Muscle layer of colon (tissue), 2 donors: ENCODE data around the gene CAV2.
A peak's percentile ranks its signal among the peaks of the same experiment; 100 is the strongest.

Experiments used
- H3K27ac ChIP-seq: one replicate; pipeline ENCODE4 v1.7.0; 2013; ENCODE audit warnings: low read depth, mild to moderate bottlenecking, low read length, moderate library complexity
- H3K27me3 ChIP-seq, 2 donors: one replicate each; pipeline ENCODE4 v1.7.0; 2013; ENCODE audit warnings: low read length in 2 of 2, mild to moderate bottlenecking in 2 of 2; ENCODE audit not compliant: insufficient read depth in 2 of 2, control insufficient read depth in 1 of 2
- H3K36me3 ChIP-seq: one replicate; pipeline ENCODE4 v1.7.0; 2013; ENCODE audit warnings: mild to moderate bottlenecking, low read length; ENCODE audit not compliant: insufficient read depth
- H3K4me1 ChIP-seq: one replicate; pipeline ENCODE4 v1.7.0; 2013; ENCODE audit warnings: mild to moderate bottlenecking, low read length; ENCODE audit not compliant: insufficient read depth
- H3K4me3 ChIP-seq, 2 donors: one replicate each; pipeline ENCODE4 v1.7.0; 2013; ENCODE audit warnings: low read length in 2 of 2, low read depth in 1 of 2, mild to moderate bottlenecking in 1 of 2, moderate library complexity in 1 of 2
- H3K9ac ChIP-seq: one replicate; pipeline ENCODE4 v1.7.0; 2013; ENCODE audit warnings: low read length
- H3K9me3 ChIP-seq: one replicate; pipeline ENCODE4 v1.7.0; 2013; ENCODE audit warnings: mild to moderate bottlenecking, low read length
- donor health status: abdominal sarcoma.
- donor health status: Adenocarcinoma of cecum.

CAV2 gene

GRCh38 chr7:116525298-116525912 is 25.9 kb downstream of the CAV2 start:
- H3K4me1 ChIP-seq, result peaks cover 15% of the 10 kb centered on the region
- H3K27me3 ChIP-seq, result no peaks in the 10 kb centered on the region
- peak overlapping the region; percentile 61 to 95 for H3K4me3 ChIP-seq
- peak overlapping the region; percentile 88 for H3K9ac ChIP-seq
- H3K9me3 ChIP-seq, result no peaks in the 10 kb centered on the region
- peak overlapping the region; percentile 90 for H3K27ac ChIP-seq
- H3K36me3 ChIP-seq, result peaks cover 9% of the 10 kb centered on the region

DNA sequence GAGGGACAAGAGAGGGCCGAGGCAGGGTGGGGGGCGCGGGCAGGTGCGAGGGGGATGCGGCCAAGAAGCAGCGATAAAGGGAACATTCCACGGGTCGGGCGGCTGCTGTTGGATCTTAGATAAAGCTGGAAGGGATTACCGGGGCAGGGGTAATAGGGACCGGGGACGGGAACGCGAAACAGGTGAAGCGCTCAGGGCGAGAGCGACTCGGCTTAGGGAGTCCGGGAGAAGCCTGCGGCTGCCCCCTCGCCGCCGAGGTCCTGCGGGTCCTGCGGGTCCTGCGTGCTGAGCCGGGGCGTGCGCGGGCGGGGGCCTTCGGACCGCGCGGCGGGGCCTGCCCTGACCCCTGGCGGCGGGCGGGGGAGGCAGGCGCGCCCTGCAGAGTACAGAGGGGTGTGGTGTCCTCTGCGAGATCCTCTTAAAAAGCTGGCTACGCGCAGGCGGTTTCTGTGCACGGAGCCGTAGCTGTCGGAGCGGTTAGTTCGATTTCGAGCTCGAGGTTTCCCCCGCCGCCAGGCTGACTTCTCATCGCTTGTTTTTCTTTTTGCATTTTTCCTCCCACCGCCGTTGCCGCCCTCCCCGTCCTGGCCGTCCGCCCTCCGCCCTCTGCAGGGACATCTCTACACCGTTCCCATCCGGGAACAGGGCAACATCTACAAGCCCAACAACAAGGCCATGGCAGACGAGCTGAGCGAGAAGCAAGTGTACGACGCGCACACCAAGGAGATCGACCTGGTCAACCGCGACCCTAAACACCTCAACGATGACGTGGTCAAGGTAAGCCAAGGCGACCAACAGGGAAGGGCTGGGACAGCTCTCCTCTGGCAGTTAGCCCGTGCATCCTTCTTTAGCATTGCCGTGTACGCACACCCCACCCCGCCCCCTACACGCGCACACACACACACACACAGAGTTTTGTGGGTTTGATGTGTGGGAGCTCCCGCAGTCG is 26.6 kb downstream of the CAV2 start:
- peaks cover 15% of the 10 kb centered on the region for H3K4me1 ChIP-seq
- no peaks in the 10 kb centered on the region for H3K9me3 ChIP-seq
- H3K27me3 ChIP-seq, result no peaks in the 10 kb centered on the region
- peaks cover 9% of the 10 kb centered on the region for H3K36me3 ChIP-seq
- peak overlapping the region; percentile 88 for H3K9ac ChIP-seq
- H3K27ac ChIP-seq, result peak overlapping the region; percentile 90
- peak overlapping the region; percentile 61 to 95 for H3K4me3 ChIP-seq

DNA sequence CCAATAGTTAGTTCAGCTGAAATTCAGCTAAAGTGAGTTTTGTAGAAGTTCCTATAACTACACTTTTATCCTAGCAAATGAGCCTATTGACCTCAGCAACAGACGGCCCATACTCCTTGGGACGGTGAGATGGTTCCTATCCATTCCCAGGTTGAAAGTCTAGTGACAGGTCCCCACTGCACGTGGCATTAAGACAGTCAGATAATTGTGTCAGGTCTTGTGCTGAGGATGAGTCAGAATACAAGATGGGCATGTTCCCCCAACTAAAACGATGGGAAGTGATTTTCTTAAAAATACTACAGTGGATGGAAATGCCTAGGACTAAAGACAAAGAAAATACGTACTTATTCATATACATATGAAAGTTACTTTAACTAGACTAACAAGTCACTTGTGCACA is 27.4 kb downstream of the CAV2 start:
- Histone ChIP-seq H3K9ac (peak overlapping the region; percentile 57), H3K27ac (peak overlapping the region; percentile 83)

GRCh38 chr7:116527521-116527920 is 28.0 kb downstream of the CAV2 start:
- H3K27ac ChIP-seq, result peak overlapping the region; percentile 83
- no peaks in the 10 kb centered on the region for H3K27me3 ChIP-seq
- H3K4me1 ChIP-seq, result peaks cover 19% of the 10 kb centered on the region
- H3K9ac ChIP-seq, result peak overlapping the region; percentile 57
- H3K4me3 ChIP-seq, result peak overlapping the region; percentile 18 to 95
- H3K36me3 ChIP-seq, result peaks cover 9% of the 10 kb centered on the region
- H3K9me3 ChIP-seq, result no peaks in the 10 kb centered on the region

More for the DNA sequence above, 27.4 kb downstream of the CAV2 start:
- Histone ChIP-seq H3K4me3 (peak overlapping the region; percentile 61 to 95), H3K4me1 (peaks cover 15% of the 10 kb centered on the region), H3K36me3 (peaks cover 9% of the 10 kb centered on the region), H3K9me3 (no peaks in the 10 kb centered on the region), H3K27me3 (no peaks in the 10 kb centered on the region)

GRCh38 chr7:116528008-116528789 is 28.7 kb downstream of the CAV2 start:
- H3K4me1 ChIP-seq, result peaks cover 23% of the 10 kb centered on the region

GRCh38 chr7:116529250-116529649 is 29.7 kb downstream of the CAV2 start:
- Histone ChIP-seq H3K4me3 (peak overlapping the region in 1 of 2 donors; percentile 33), H3K36me3 (peaks cover 13% of the 10 kb centered on the region), H3K27me3 (no peaks in the 10 kb centered on the region), H3K27ac (peak overlapping the region; percentile 31), H3K4me1 (peaks cover 23% of the 10 kb centered on the region), H3K9me3 (no peaks in the 10 kb centered on the region), H3K9ac (no peak overlapping the region)

More at GRCh38 chr7:116528008-116528789, 28.7 kb downstream of the CAV2 start:
- Histone ChIP-seq H3K27me3 (no peaks in the 10 kb centered on the region), H3K36me3 (peaks cover 13% of the 10 kb centered on the region), H3K9me3 (no peaks in the 10 kb centered on the region), H3K4me3 (peak overlapping the region in 1 of 2 donors; percentile 95), H3K9ac (peak overlapping the region; percentile 57), H3K27ac (peak overlapping the region; percentile 83)

DNA sequence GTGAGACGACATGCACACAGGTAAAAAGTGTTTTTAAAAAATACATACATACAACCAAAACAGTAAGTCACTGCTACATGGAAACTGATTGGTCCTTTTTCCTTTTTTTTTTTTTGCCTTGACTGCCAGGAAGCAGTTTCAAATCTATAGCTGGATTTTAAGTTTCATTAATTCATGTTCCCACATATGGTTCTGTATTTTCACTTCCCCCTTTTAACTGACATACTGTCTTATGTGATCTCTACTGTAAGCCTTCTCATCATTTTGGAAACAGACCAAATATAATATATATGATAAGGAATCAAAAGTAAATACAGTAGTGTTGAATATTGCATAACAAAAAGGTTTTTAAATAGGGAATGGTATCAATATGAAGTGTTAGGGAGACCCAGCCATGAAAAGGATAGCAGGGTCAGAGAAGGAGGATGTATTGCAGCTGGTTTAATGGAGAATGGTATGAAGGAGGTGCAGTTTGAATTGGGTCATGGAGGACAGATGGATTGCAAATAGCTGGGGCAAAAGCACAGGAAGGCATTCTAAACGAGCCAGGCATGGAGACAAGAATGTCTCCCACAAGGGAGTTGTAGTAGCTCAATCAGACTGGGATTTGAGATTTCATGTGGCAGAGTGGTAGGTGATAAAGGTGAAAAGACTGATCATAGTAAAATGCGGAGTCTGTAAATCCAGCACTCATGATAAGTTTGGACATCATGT is 30.7 kb downstream of the CAV2 start:
- Histone ChIP-seq H3K9me3 (no peaks in the 10 kb centered on the region), H3K9ac (peak overlapping the region; percentile 16), H3K27ac (no peak overlapping the region), H3K36me3 (peaks cover 19% of the 10 kb centered on the region), H3K4me3 (peak overlapping the region in 1 of 2 donors; percentile 51), H3K27me3 (no peaks in the 10 kb centered on the region), H3K4me1 (peaks cover 31% of the 10 kb centered on the region)

DNA sequence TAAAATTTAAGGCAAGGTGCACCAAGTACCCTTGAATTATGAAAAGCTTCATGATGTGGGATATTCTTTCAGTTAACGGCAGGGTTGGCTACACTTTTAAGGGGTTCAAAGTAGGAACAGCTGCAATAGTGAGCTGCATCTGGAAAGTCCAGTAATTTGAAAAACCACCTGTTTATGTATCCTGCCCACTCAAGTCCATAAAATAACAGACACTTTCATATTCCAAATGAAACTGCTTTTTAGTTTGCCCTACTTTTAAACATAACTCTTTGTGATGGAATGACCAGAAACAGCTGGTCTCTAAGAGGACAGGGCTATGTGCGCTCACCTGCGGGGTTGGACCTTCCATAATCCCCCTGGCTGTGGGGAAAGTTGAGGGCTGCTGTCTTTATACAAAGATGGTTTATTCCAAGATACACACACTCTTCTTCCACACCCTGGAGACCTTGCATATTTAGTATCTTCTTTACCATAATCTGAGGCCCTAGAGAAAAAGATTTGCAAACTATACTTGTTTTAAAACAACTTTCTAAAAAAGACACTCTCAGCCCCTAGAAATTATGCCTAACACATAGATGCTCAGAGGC is 32.7 kb downstream of the CAV2 start:
- Histone ChIP-seq H3K9ac (no peak overlapping the region), H3K27me3 (no peaks in the 10 kb centered on the region), H3K27ac (no peak overlapping the region), H3K4me1 (peaks cover 48% of the 10 kb centered on the region), H3K36me3 (peaks cover 31% of the 10 kb centered on the region), H3K9me3 (no peaks in the 10 kb centered on the region), H3K4me3 (no peak overlapping the region)

- Histone ChIP-seq H3K9me3 (no peaks in the 10 kb centered on the region), H3K27ac (no peak overlapping the region), H3K4me3 (no peak overlapping the region), H3K9ac (no peak overlapping the region), H3K27me3 (no peaks in the 10 kb centered on the region), H3K4me1 (peaks cover 62% of the 10 kb centered on the region), H3K36me3 (peaks cover 31% of the 10 kb centered on the region)
Measured at GRCh38 chr7:116534790-116535189, 35.3 kb downstream of the CAV2 start.

- Histone ChIP-seq H3K27me3 (no peaks in the 10 kb centered on the region), H3K4me3 (no peak overlapping the region), H3K9ac (no peak overlapping the region), H3K27ac (no peak overlapping the region), H3K9me3 (no peaks in the 10 kb centered on the region), H3K36me3 (peaks cover 31% of the 10 kb centered on the region), H3K4me1 (peaks cover 62% of the 10 kb centered on the region)
Measured at GRCh38 chr7:116535416-116535815, 35.9 kb downstream of the CAV2 start.
